ENCODE results near the gene D2HGDH.

D2HGDH gene

GRCh38 chr2:241768850-241769249 is 34.4 kb downstream of the D2HGDH start:
- intact Hi-C loops (cut with DNase I; ENCODE audit: low total_unique reads) = no loop called here
- no peak for TF ChIP-seq CTCF (IDR thresholded peaks at IDR 0.05)
- peaks cover 0 to 10% (median 6%) of the 10 kb centered on the region in 4 donors for H3K4me1 ChIP-seq
- peaks cover 0 to 24% (median 5%) of the 10 kb centered on the region in 3 donors for H3K36me3 ChIP-seq
- H3K27me3 ChIP-seq = peaks cover 0 to 40% of the 10 kb centered on the region in 2 donors
- H3K9me3 ChIP-seq = no peaks in the 10 kb centered on the region
- DNase-seq = no peak
- H3K27ac ChIP-seq = no peak overlapping the region
- H3K4me3 ChIP-seq = no peak overlapping the region

GRCh38 chr2:241769819-241770184 is 35.4 kb downstream of the D2HGDH start:
- peaks cover 0 to 50% of the 10 kb centered on the region in 2 donors for H3K27me3 ChIP-seq
- H3K27ac ChIP-seq = no peak overlapping the region
- no peak for TF ChIP-seq CTCF (IDR thresholded peaks at IDR 0.05)
- H3K4me3 ChIP-seq = no peak overlapping the region
- intact Hi-C loops (cut with DNase I; ENCODE audit: low total_unique reads) = no loop called here
- no peak for DNase-seq
- peaks cover 0 to 10% (median 6%) of the 10 kb centered on the region in 4 donors for H3K4me1 ChIP-seq
- H3K36me3 ChIP-seq = peaks cover 0 to 18% (median 5%) of the 10 kb centered on the region in 3 donors
- no peaks in the 10 kb centered on the region for H3K9me3 ChIP-seq

GRCh38 chr2:241770185-241770935 is 35.9 kb downstream of the D2HGDH start:
- no peaks in the 10 kb centered on the region for H3K9me3 ChIP-seq
- intact Hi-C loops (cut with DNase I; ENCODE audit: low total_unique reads) = no loop called here
- peaks cover 0 to 10% (median 6%) of the 10 kb centered on the region in 4 donors for H3K4me1 ChIP-seq
- DNase-seq = no peak
- peaks cover 0 to 18% (median 5%) of the 10 kb centered on the region in 3 donors for H3K36me3 ChIP-seq
- no peak overlapping the region for H3K27ac ChIP-seq
- H3K4me3 ChIP-seq = no peak overlapping the region
- H3K27me3 ChIP-seq = peaks cover 0 to 55% of the 10 kb centered on the region in 2 donors
- no peak for TF ChIP-seq CTCF (IDR thresholded peaks at IDR 0.05)

GRCh38 chr2:241770936-241771285 is 36.5 kb downstream of the D2HGDH start:
- no peak for TF ChIP-seq CTCF (IDR thresholded peaks at IDR 0.05)
- intact Hi-C loops (cut with DNase I; ENCODE audit: low total_unique reads) = no loop called here
- H3K27ac ChIP-seq = no peak overlapping the region
- no peaks in the 10 kb centered on the region for H3K9me3 ChIP-seq
- H3K27me3 ChIP-seq = peaks cover 0 to 61% of the 10 kb centered on the region in 2 donors
- H3K4me3 ChIP-seq = no peak overlapping the region
- H3K36me3 ChIP-seq = peaks cover 0 to 18% (median 5%) of the 10 kb centered on the region in 3 donors
- peaks cover 0 to 10% (median 6%) of the 10 kb centered on the region in 4 donors for H3K4me1 ChIP-seq
- DNase-seq = no peak

- intact Hi-C loops (cut with DNase I; ENCODE audit: low total_unique reads) = no loop called here
- Histone ChIP-seq H3K9me3 (no peaks in the 10 kb centered on the region), H3K4me1 (peaks cover 0 to 10% (median 6%) of the 10 kb centered on the region in 4 donors), H3K4me3 (no peak overlapping the region), H3K27me3 (peaks cover 0 to 66% of the 10 kb centered on the region in 2 donors), H3K36me3 (peaks cover 0 to 18% (median 5%) of the 10 kb centered on the region in 3 donors), H3K27ac (no peak overlapping the region)
- peak in 1 of 2 donors; percentile 39 for DNase-seq
- TF ChIP-seq CTCF (IDR thresholded peaks at IDR 0.05) = no peak
Observed at GRCh38 chr2:241771286-241772062, 37.0 kb downstream of the D2HGDH start.
